ENCODE measurements around the gene TXNIP.

Gene TXNIP

DNA sequence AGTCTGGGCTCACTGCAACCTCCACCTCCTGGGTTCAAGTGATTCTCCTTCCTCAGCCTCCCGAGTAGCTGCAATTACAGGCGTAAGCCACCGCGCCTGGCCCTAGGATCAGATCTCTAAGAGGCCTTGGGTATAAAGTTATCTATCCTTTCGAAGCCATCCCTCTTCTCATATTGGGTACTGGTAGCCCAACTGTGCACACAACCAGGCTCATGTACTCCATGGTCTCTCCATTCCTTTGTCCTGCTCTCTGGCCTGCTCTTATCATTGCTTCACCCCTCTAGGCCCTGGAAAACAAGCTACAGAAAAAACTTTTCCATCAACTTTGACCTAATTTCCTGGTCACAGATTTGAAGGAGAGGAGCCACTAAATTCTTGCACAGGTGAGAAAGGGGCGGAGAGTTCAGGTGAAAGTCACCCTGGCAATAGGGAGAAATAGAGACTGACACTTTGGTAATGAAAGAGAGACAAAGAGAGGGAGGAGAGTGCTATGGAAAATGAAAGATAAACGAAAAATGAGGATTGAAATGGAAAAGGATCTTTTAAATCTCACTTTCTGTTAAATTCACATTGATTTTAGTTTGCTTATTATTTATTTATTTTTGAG is 6.0 kb downstream of the TXNIP start:
- no peak for DNase-seq (ENCODE audit: extremely low read depth, insufficient read length)
- TF ChIP-seq, protein P1, sequence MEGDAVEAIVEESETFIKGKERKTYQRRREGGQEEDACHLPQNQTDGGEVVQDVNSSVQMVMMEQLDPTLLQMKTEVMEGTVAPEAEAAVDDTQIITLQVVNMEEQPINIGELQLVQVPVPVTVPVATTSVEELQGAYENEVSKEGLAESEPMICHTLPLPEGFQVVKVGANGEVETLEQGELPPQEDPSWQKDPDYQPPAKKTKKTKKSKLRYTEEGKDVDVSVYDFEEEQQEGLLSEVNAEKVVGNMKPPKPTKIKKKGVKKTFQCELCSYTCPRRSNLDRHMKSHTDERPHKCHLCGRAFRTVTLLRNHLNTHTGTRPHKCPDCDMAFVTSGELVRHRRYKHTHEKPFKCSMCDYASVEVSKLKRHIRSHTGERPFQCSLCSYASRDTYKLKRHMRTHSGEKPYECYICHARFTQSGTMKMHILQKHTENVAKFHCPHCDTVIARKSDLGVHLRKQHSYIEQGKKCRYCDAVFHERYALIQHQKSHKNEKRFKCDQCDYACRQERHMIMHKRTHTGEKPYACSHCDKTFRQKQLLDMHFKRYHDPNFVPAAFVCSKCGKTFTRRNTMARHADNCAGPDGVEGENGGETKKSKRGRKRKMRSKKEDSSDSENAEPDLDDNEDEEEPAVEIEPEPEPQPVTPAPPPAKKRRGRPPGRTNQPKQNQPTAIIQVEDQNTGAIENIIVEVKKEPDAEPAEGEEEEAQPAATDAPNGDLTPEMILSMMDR (IDR thresholded peaks at IDR 0.05; ENCODE audit: insufficient read depth, low read length, poor library complexity, severe bottlenecking), result no peak
- no peak overlapping the region for H3K4me3 ChIP-seq (replicated peaks; ENCODE audit: low read depth, low read length)
- H3K27me3 ChIP-seq (replicated peaks; ENCODE audit: control insufficient read depth, insufficient read depth, low read length), result no peaks in the 10 kb centered on the region
- H3K36me3 ChIP-seq (ENCODE audit: control insufficient read depth, insufficient read depth, low read length), result peaks cover 9% of the 10 kb centered on the region

DNA sequence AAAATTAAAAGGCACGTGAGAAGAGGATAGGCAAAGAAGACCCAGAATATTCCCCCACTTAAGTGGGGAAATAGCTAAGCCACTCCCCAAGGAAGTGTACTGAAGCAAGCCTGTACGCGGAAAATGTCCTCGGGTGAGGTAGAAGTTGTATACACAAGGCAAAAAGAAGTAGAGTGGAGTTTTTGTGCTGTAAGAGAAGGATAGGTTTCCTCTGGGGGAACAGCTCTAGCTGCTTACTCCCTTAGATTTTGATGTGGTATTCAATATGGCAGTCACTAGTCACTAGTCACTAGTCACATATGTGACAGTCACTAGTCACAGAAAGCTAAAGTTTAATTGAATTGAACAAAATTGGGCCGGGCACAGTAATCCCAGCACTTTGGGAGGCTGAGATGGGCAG is 7.6 kb downstream of the TXNIP start:
- Histone ChIP-seq H3K36me3 (ENCODE audit: control insufficient read depth, insufficient read depth, low read length) (peaks cover 3% of the 10 kb centered on the region), H3K27me3 (replicated peaks; ENCODE audit: control insufficient read depth, insufficient read depth, low read length) (no peaks in the 10 kb centered on the region), H3K4me3 (replicated peaks; ENCODE audit: low read depth, low read length) (no peak overlapping the region)
- TF ChIP-seq, protein P1 (IDR thresholded peaks at IDR 0.05; ENCODE audit: insufficient read depth, low read length, poor library complexity, severe bottlenecking), result no peak
- DNase-seq (ENCODE audit: extremely low read depth, insufficient read length), result no peak

DNA sequence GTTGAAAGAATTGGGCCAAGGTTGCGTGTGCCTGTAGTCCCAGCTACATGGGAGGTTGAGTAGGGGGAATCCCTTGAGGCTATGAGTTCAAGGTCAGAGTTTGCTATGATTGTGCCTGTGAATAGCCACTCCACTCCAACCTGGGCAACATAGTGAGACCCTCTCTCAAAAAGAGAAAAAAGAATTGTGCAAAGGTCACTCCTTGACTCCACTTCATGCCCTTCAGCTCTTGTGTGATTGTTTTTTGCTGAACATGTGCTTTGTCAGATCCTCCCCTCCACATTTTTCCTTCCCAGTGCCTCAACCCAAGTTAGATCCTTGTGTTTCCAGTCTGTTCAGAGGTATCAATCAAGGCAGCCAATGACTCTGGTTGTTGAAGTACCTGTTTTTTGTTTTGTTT is 8.5 kb downstream of the TXNIP start:
- no peak for DNase-seq (ENCODE audit: extremely low read depth, insufficient read length)
- Histone ChIP-seq H3K36me3 (ENCODE audit: control insufficient read depth, insufficient read depth, low read length) (no peaks in the 10 kb centered on the region), H3K4me3 (replicated peaks; ENCODE audit: low read depth, low read length) (no peak overlapping the region), H3K27me3 (replicated peaks; ENCODE audit: control insufficient read depth, insufficient read depth, low read length) (no peaks in the 10 kb centered on the region)
- TF ChIP-seq, protein P1 (IDR thresholded peaks at IDR 0.05; ENCODE audit: insufficient read depth, low read length, poor library complexity, severe bottlenecking), result no peak

DNA sequence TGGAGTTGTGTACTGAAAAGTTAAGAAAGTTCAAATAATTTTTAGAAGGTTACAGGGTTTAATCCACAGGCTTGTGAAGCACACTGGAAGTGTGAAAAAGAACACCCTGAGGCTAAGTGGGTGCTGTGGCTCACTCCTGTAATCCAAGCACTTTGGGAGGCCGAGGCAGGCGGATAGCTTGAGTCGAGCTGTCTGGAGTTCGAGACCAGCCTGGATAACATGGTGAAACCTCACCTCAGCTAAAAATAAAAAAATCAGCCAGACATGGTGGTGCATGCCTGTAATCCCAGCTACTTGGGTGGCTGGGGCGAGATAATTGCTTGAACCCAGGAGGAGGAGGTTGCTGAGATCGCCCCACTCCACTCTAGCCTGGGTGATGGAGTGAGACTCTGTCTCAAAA is 9.8 kb downstream of the TXNIP start:
- Histone ChIP-seq H3K36me3 (ENCODE audit: control insufficient read depth, insufficient read depth, low read length) (no peaks in the 10 kb centered on the region), H3K27me3 (replicated peaks; ENCODE audit: control insufficient read depth, insufficient read depth, low read length) (no peaks in the 10 kb centered on the region), H3K4me3 (replicated peaks; ENCODE audit: low read depth, low read length) (no peak overlapping the region)
- no peak for DNase-seq (ENCODE audit: extremely low read depth, insufficient read length)
- TF ChIP-seq, protein P1 (IDR thresholded peaks at IDR 0.05; ENCODE audit: insufficient read depth, low read length, poor library complexity, severe bottlenecking), result no peak

DNA sequence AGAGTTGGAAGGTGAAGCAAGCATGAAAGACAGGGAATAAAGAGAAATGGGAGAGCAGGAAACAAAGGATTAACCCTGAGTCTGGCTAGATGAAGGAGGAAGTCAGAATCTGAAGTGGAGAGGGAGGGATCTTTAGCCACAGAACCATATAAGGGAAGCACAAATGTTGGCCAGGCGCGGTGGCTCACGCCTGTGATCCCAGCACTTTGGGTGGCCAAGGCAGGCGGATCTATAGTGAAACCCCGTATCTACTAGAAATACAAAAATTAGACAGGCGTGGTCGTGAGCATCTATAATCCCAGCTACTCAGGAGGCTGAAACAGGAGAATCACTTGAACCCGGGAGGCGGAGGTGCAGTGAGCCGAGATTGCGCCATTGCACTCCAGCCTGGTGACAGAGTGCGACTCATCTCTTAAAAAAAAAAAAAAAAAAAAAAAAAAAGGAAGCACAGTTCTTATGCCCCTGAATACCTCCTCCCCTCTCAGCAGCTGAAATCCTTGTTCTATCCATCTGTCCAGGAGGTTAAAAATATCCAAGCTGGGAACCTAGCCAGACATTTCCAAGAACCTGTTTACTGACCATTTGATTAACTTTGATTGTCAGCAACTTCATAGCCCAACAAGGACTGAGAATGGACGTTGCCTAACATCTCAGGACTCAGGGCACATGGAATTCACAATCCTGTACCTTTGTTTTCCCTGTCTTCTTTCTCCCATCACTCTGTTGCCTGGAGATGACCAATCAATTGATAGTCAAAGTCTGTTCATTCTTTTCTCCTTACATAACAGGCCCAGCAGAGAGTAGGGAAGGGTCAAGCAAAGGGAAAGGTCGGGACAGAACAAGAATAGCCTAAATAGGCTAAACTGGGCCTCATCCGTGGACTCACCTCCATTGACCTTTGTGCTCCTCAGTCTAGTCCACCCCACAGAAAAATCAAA is 10.6 kb downstream of the TXNIP start:
- Histone ChIP-seq H3K36me3 (ENCODE audit: control insufficient read depth, insufficient read depth, low read length) (no peaks in the 10 kb centered on the region), H3K4me3 (replicated peaks; ENCODE audit: low read depth, low read length) (no peak overlapping the region), H3K27me3 (replicated peaks; ENCODE audit: control insufficient read depth, insufficient read depth, low read length) (no peaks in the 10 kb centered on the region)
- TF ChIP-seq, protein P1 (IDR thresholded peaks at IDR 0.05; ENCODE audit: insufficient read depth, low read length, poor library complexity, severe bottlenecking), result no peak
- no peak for DNase-seq (ENCODE audit: extremely low read depth, insufficient read length)
